Measurements from ENCODE around the gene HPS1.
"Not testable (repeated sequence)": the region's sequence is repeated elsewhere in the genome, so short reads cannot be mapped to it uniquely, and the experiment has no call there.

HPS1 gene

GRCh38 chr10:98389398-98389797 is 57.3 kb downstream of the HPS1 start:
- no peak for DNase-seq (ENCODE audit: low read depth)

- no peak for DNase-seq (ENCODE audit: low read depth)
Measured at GRCh38 chr10:98388101-98388655, 58.6 kb downstream of the HPS1 start.

- no peak for DNase-seq (ENCODE audit: low read depth)
Measured at GRCh38 chr10:98384531-98385133, 62.1 kb downstream of the HPS1 start.

GRCh38 chr10:98383869-98384268 is 62.9 kb downstream of the HPS1 start:
- DNase-seq (ENCODE audit: low read depth) = no peak

- DNase-seq (ENCODE audit: low read depth) = not testable (repeated sequence)
Measured at GRCh38 chr10:98383134-98383667, 63.5 kb downstream of the HPS1 start.

GRCh38 chr10:98382691-98383101 is 64.0 kb downstream of the HPS1 start:
- no peak for DNase-seq (ENCODE audit: low read depth)

GRCh38 chr10:98380493-98381339 is 66.0 kb downstream of the HPS1 start:
- no peak for DNase-seq (ENCODE audit: low read depth)

- DNase-seq (ENCODE audit: low read depth) = no peak
Measured at GRCh38 chr10:98378722-98379121, 68.0 kb downstream of the HPS1 start.

GRCh38 chr10:98377536-98377935 is 69.2 kb downstream of the HPS1 start:
- no peak for DNase-seq (ENCODE audit: low read depth)

- DNase-seq (ENCODE audit: low read depth) = no peak
Measured at GRCh38 chr10:98377001-98377400, 69.7 kb downstream of the HPS1 start.

- no peak for DNase-seq (ENCODE audit: low read depth)
Measured at GRCh38 chr10:98376485-98376884, 70.2 kb downstream of the HPS1 start.

- DNase-seq (ENCODE audit: low read depth) = no peak
Measured at GRCh38 chr10:98374217-98374985, 72.3 kb downstream of the HPS1 start.

GRCh38 chr10:98373260-98374040 is 73.3 kb downstream of the HPS1 start:
- DNase-seq (ENCODE audit: low read depth) = no peak

- DNase-seq (ENCODE audit: low read depth) = no peak
Measured at GRCh38 chr10:98370831-98371820, 75.6 kb downstream of the HPS1 start.

- DNase-seq (ENCODE audit: low read depth) = no peak
Measured at GRCh38 chr10:98369801-98370200, 76.9 kb downstream of the HPS1 start.

- DNase-seq (ENCODE audit: low read depth) = no peak
Measured at GRCh38 chr10:98368644-98369043, 78.1 kb downstream of the HPS1 start.

- no peak for DNase-seq (ENCODE audit: low read depth)
Measured at GRCh38 chr10:98367604-98368451, 78.9 kb downstream of the HPS1 start.

Measured in stimulated activated CD8-positive, alpha-beta memory T cell treated with anti-CD3 and anti-CD28 coated beads, Interleukin-15, amount 100 ng/mL, for 1 hour (primary cell).